OCI-LY3 (cell line): ENCODE results near the gene DOCK4.

Source experiments
- H2AFZ ChIP-seq: fragments of 200-600, 300-600 bp; shearing (Covaris generic); 2 replicates; pipeline ENCODE4 v1.6.0; 2014; ENCODE audit warnings: antibody characterized with exemption, low read depth, low read length
- H3K27ac ChIP-seq: fragments of 200-600, 300-600 bp; sonication (generic); 2 replicates; pipeline ENCODE4 v1.5.1; 2014; ENCODE audit warnings: mild to moderate bottlenecking, low read length, moderate library complexity, mixed read lengths
- H3K27me3 ChIP-seq: fragments of 200-600, 300-600 bp; sonication (generic); 2 replicates; pipeline ENCODE4 v1.6.1; 2014; ENCODE audit warnings: low read depth, low read length, mixed read lengths
- H3K36me3 ChIP-seq: fragments of 200-600, 300-600 bp; sonication (generic); replicated peaks from 2 replicates; pipeline ENCODE3; 2014; ENCODE audit warnings: low read depth, low read length, mixed read lengths
- H3K4me1 ChIP-seq: fragments of 300-600, 200-600 bp; sonication (generic); 2 replicates; pipeline ENCODE4 v1.6.1; 2014; ENCODE audit warnings: low read length, mixed read lengths
- H3K4me2 ChIP-seq: fragments of 200-600, 300-600 bp; sonication (generic); 2 replicates; pipeline ENCODE4 v1.6.1; 2014; ENCODE audit warnings: low read length, mixed read lengths
- H3K4me3 ChIP-seq: fragments of 300-600, 200-600 bp; sonication (generic); 2 replicates; pipeline ENCODE4 v1.5.1; 2014; ENCODE audit warnings: antibody characterized with exemption, mild to moderate bottlenecking, low read length, moderate library complexity
- H3K79me2 ChIP-seq: fragments of 300-600, 200-600 bp; shearing (Covaris generic); 2 replicates; pipeline ENCODE4 v1.6.1; 2014; ENCODE audit warnings: mild to moderate bottlenecking, low read length, mixed read lengths
- H3K9ac ChIP-seq: fragments of 300-600, 200-600 bp; shearing (Covaris generic); 2 replicates; pipeline ENCODE4 v1.6.0; 2014; ENCODE audit warnings: mild to moderate bottlenecking, low read length, moderate library complexity
- H3K9me3 ChIP-seq: fragments of 200-600, 300-600 bp; shearing (Covaris generic); 2 replicates; pipeline ENCODE4 v1.6.1; 2014; ENCODE audit warnings: low read length, mixed read lengths; ENCODE audit not compliant: insufficient read depth
- H4K20me1 ChIP-seq: fragments of 200-600, 300-600 bp; sonication (generic); 2 replicates; pipeline ENCODE4 v1.6.1; 2016; ENCODE audit warnings: low read length, mixed read lengths; ENCODE audit not compliant: insufficient read depth
- CTCF ChIP-seq: fragments of 200-600, 300-600 bp; sonication (generic); IDR thresholded peaks from 2 replicates; pipeline ENCODE4 v1.5.1; 2014; ENCODE audit warnings: antibody characterized with exemption, low read length, low read depth
- EZH2phosphoT487 ChIP-seq: fragments of 200-600 bp; shearing (Covaris generic); IDR thresholded peaks from 2 replicates; pipeline ENCODE4 v1.6.1; 2018; ENCODE audit warnings: antibody characterized with exemption, mixed run types, low read depth

The DOCK4 gene

GRCh38 chr7:112138325-112138852 is 67.8 kb downstream of the DOCK4 start:
- TF ChIP-seq EZH2phosphoT487 (no peak), CTCF (no peak)
- Histone ChIP-seq H4K20me1 (no peaks in the 10 kb centered on the region), H3K79me2 (no peaks in the 10 kb centered on the region), H3K27me3 (no peaks in the 10 kb centered on the region), H3K4me3 (no peak overlapping the region), H2AFZ (0 out of 2 replicates have a peak overlapping the region, but pooled peaks have one; percentile 15), H3K27ac (no peak overlapping the region), H3K36me3 (no peaks in the 10 kb centered on the region), H3K9ac (no peak overlapping the region), H3K4me2 (0 out of 2 replicates have a peak overlapping the region, but pooled peaks have one; percentile 3), H3K9me3 (no peaks in the 10 kb centered on the region), H3K4me1 (peaks cover 8% of the 10 kb centered on the region)

- no peak overlapping the region for H3K9ac ChIP-seq
- no peaks in the 10 kb centered on the region for H3K79me2 ChIP-seq
- no peak overlapping the region for H3K4me2 ChIP-seq
- H3K4me1 ChIP-seq = peaks cover 8% of the 10 kb centered on the region
- H3K27ac ChIP-seq = no peak overlapping the region
- H4K20me1 ChIP-seq = no peaks in the 10 kb centered on the region
- TF ChIP-seq EZH2phosphoT487 (no peak), CTCF (no peak)
- no peaks in the 10 kb centered on the region for H3K9me3 ChIP-seq
- no peaks in the 10 kb centered on the region for H3K27me3 ChIP-seq
- H3K4me3 ChIP-seq = no peak overlapping the region
- no peaks in the 10 kb centered on the region for H3K36me3 ChIP-seq
- no peak overlapping the region for H2AFZ ChIP-seq
Measured at GRCh38 chr7:112137141-112138101, 68.8 kb downstream of the DOCK4 start.

GRCh38 chr7:112136271-112137008 is 69.8 kb downstream of the DOCK4 start:
- H3K79me2 ChIP-seq = no peaks in the 10 kb centered on the region
- no peak overlapping the region for H3K27ac ChIP-seq
- TF ChIP-seq EZH2phosphoT487 (no peak), CTCF (no peak)
- H3K4me1 ChIP-seq = peaks cover 8% of the 10 kb centered on the region
- no peak overlapping the region for H2AFZ ChIP-seq
- H3K4me3 ChIP-seq = no peak overlapping the region
- H3K36me3 ChIP-seq = no peaks in the 10 kb centered on the region
- H3K4me2 ChIP-seq = no peak overlapping the region
- H3K9ac ChIP-seq = no peak overlapping the region
- no peaks in the 10 kb centered on the region for H3K27me3 ChIP-seq
- no peaks in the 10 kb centered on the region for H3K9me3 ChIP-seq
- no peaks in the 10 kb centered on the region for H4K20me1 ChIP-seq

- Histone ChIP-seq H4K20me1 (no peaks in the 10 kb centered on the region), H3K9ac (no peak overlapping the region), H3K27ac (no peak overlapping the region), H3K4me3 (no peak overlapping the region), H3K79me2 (no peaks in the 10 kb centered on the region), H3K27me3 (no peaks in the 10 kb centered on the region), H3K36me3 (no peaks in the 10 kb centered on the region), H3K4me1 (peaks cover 8% of the 10 kb centered on the region), H3K9me3 (no peaks in the 10 kb centered on the region), H2AFZ (no peak overlapping the region), H3K4me2 (no peak overlapping the region)
- TF ChIP-seq CTCF (no peak), EZH2phosphoT487 (no peak)
Measured at GRCh38 chr7:112135815-112136214, 70.4 kb downstream of the DOCK4 start.
